Liver (tissue), 3 donors: ENCODE data around the gene MT2A.

Experiments
- CTCF ChIP-seq: fragments of 150-350 bp; IDR thresholded peaks from 2 replicates; pipeline ENCODE4 v1.5.1; 2017; ENCODE audit warnings: improper control_type of control experiment, low read depth, low read length; ENCODE audit not compliant: missing input control
- JUND ChIP-seq, 2 donors: IDR thresholded peaks; 2 replicates each; pipeline ENCODE4 v1.6.1; 2016; ENCODE audit warnings: antibody characterized with exemption in 2 of 2
- RXRA ChIP-seq, 2 donors: IDR thresholded peaks; 2 replicates each; pipeline ENCODE4 v1.6.1; 2017 to 2018; ENCODE audit warnings: antibody characterized with exemption in 2 of 2, mild to moderate bottlenecking in 1 of 2
- SP1 ChIP-seq: IDR thresholded peaks from 2 replicates; pipeline ENCODE4 v1.6.1; 2018; ENCODE audit warnings: antibody characterized with exemption, mild to moderate bottlenecking
- TAF1 ChIP-seq: conservative IDR thresholded peaks from 2 replicates; pipeline ENCODE4 v1.6.1; 2016; ENCODE audit warnings: antibody characterized with exemption, mild to moderate bottlenecking
- YY1 ChIP-seq: IDR thresholded peaks from 2 replicates; pipeline ENCODE4 v1.6.1; 2016; ENCODE audit warnings: antibody characterized with exemption, mild to moderate bottlenecking
- ZBTB33 ChIP-seq: IDR thresholded peaks from 2 replicates; pipeline ENCODE4 v1.6.1; 2016; ENCODE audit warnings: antibody characterized with exemption
- TF ChIP-seq, protein P1 (sequence below): IDR thresholded peaks from 2 replicates; pipeline ENCODE4 v1.6.1; 2016; ENCODE audit warnings: antibody characterized with exemption
- donor health status: healthy.
- donor health status: healthy.

DNA sequence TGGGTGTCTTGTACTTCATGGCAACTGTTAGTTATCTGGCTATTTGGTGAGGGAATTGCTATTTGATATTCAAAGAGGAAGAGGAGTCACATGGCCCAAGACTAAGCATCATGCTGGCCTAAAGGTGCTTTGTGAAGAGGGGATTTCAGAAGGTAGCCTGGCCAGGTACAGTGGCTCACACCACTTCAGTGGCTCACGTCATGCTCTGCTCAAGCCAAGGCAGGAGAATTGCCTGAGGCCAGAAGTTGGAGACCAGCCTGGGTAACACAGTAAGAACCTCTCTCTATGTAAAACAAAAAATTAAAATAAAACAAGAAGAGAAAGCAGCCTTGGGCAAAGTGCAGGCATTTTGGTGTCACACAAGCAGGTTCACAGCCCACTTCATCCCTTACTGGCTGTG, 36.9 kb downstream of the MT2A start:
- TF ChIP-seq CTCF (no peak), TAF1 (no peak), YY1 (no peak), JUND (IDR thresholded peaks at IDR 0.05) (no peak), RXRA (IDR thresholded peaks at IDR 0.05) (no peak), ZBTB33 (no peak), SP1 (no peak)
- TF ChIP-seq, protein P1, sequence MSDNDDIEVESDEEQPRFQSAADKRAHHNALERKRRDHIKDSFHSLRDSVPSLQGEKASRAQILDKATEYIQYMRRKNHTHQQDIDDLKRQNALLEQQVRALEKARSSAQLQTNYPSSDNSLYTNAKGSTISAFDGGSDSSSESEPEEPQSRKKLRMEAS, result no peak
